PC-3 (cell line): ENCODE data around the gene PSPN. TPM values are rescaled to one million over a fixed set of nuclear protein-coding genes. Genes with fewer than 3 reads are reported as not detected.
"Not testable (repeated sequence)": the region's sequence is repeated elsewhere in the genome, so short reads cannot be mapped to it uniquely, and the experiment has no call there.

Experiments
- ATAC-seq: fragments of 200-7000 bp; cut with Tn5 transposase; 2 replicates; pipeline ENCODE4 v1.9.1; 2020; ENCODE audit warnings: mild to moderate bottlenecking, moderate library complexity
- BruUV-seq: library from RNA; stranded (reverse); fragments of 400-500 nt; replicated peaks from 2 replicates; lab custom pipeline; 2021; lab: Mats Ljungman, UMichigan
- CTCF ChIA-PET: fragments of 300-600 bp; sonication (Branson Sonifier 250); formaldehyde crosslinking; loops from one replicate; lab custom pipeline; 2022; ENCODE audit warnings: antibody characterized with exemption; lab: Charles Lee
- POLR2A ChIA-PET: fragments of 300-600 bp; sonication (Branson Sonifier 250); formaldehyde crosslinking; loops from one replicate; lab custom pipeline; 2022; ENCODE audit warnings: antibody characterized with exemption; ENCODE audit not compliant: unreplicated experiment; lab: Charles Lee
- DNase-seq: peaks from one replicate; pipeline ENCODE4 v3.0.0-alpha.2; 2015
- H2AFZ ChIP-seq: fragments of 300-600 bp; sonication (generic); 2 replicates; pipeline ENCODE4 v1.6.0; 2016; ENCODE audit warnings: antibody characterized with exemption, low read length
- H3F3A ChIP-seq: fragments of 300-600 bp; sonication (generic); one replicate; pipeline ENCODE4 v1.6.0; 2017; ENCODE audit warnings: antibody characterized with exemption, low read length, control low read depth, mild to moderate bottlenecking; ENCODE audit not compliant: unreplicated experiment
- H3K27ac ChIP-seq: fragments of 300-600 bp; sonication (generic); 2 replicates; pipeline ENCODE4 v1.5.1; 2016; ENCODE audit warnings: mild to moderate bottlenecking, low read length
- H3K27me3 ChIP-seq: fragments of 300-600 bp; sonication (generic); 2 replicates; pipeline ENCODE4 v1.6.1; 2016; ENCODE audit warnings: low read length, mixed read lengths
- H3K36me3 ChIP-seq: fragments of 300-600 bp; sonication (generic); 2 replicates; pipeline ENCODE4 v1.6.1; 2016; ENCODE audit warnings: low read depth, mixed run types, low read length, mixed read lengths
- H3K4me1 ChIP-seq: fragments of 300-600 bp; sonication (generic); 2 replicates; pipeline ENCODE4 v1.5.1; 2016; ENCODE audit warnings: low read length; ENCODE audit not compliant: insufficient read depth
- H3K4me2 ChIP-seq: fragments of 300-600 bp; sonication (generic); 2 replicates; pipeline ENCODE4 v1.6.0; 2016; ENCODE audit warnings: low read length
- H3K4me3 ChIP-seq: fragments of 300-600 bp; sonication (generic); 2 replicates; pipeline ENCODE4 v1.5.1; 2016; ENCODE audit warnings: mild to moderate bottlenecking, low read length, mixed read lengths
- H3K79me2 ChIP-seq: fragments of 300-600 bp; sonication (generic); 2 replicates; pipeline ENCODE4 v1.6.1; 2017; ENCODE audit warnings: low read length, mixed read lengths
- H3K9ac ChIP-seq: fragments of 300-600 bp; sonication (generic); 2 replicates; pipeline ENCODE4 v1.6.0; 2016; ENCODE audit warnings: mild to moderate bottlenecking, low read length
- H3K9me2 ChIP-seq: fragments of 300-600 bp; sonication (generic); replicated peaks from 2 replicates; pipeline ENCODE4 v1.6.1; 2016; ENCODE audit warnings: mixed run types, low read length, mixed read lengths
- H3K9me3 ChIP-seq: fragments of 300-600 bp; sonication (generic); 2 replicates; pipeline ENCODE4 v1.6.1; 2016; ENCODE audit warnings: low read length, mixed read lengths
- H4K20me1 ChIP-seq: fragments of 300-600 bp; sonication (generic); 2 replicates; pipeline ENCODE4 v1.6.1; 2016; ENCODE audit warnings: low read length, mixed read lengths
- CTCF ChIP-seq: fragments of 300-600 bp; sonication (generic); conservative IDR thresholded peaks from 2 replicates; pipeline ENCODE4 v1.5.1; 2017; ENCODE audit warnings: antibody characterized with exemption, low read depth, mild to moderate bottlenecking, low read length
- EZH2 ChIP-seq: fragments of 300-600 bp; sonication (generic); IDR thresholded peaks from one replicate; pipeline ENCODE4 v1.6.1; 2017; ENCODE audit warnings: antibody characterized with exemption, mild to moderate bottlenecking, low read length; ENCODE audit not compliant: unreplicated experiment
- EZH2phosphoT487 ChIP-seq: fragments of 300-600 bp; sonication (generic); IDR thresholded peaks from 2 replicates; pipeline ENCODE4 v1.6.1; 2018; ENCODE audit warnings: mild to moderate bottlenecking, antibody characterized with exemption, low read length, borderline replicate concordance
- intact Hi-C: fragments of 100-400 bp; cut with micrococcal nuclease; formaldehyde crosslinking; loops from 2 replicates; pipeline ENCODE4 v1.9.0; 2023
- total RNA-seq: library from RNA; depleted of rRNA; stranded (reverse); fragments of >200 nt; gene quantifications from 2 replicates; pipeline ENCODE4 v1.2.3, GENCODE V29; 2014

Gene PSPN
- total RNA-seq, 1 experiment from 2014 or later, result 3.1 TPM

GRCh38 chr19:6357174-6357573 lies 18.6 kb downstream of the PSPN start:
- Histone ChIP-seq H3K9ac (no peak overlapping the region), H3F3A (no peaks in the 10 kb centered on the region), H2AFZ (no peak overlapping the region), H3K4me1 (peaks cover 13% of the 10 kb centered on the region), H3K36me3 (no peaks in the 10 kb centered on the region), H3K4me2 (no peak overlapping the region), H3K9me2 (no peaks in the 10 kb centered on the region), H3K27ac (no peak overlapping the region), H3K79me2 (peaks cover 6% of the 10 kb centered on the region), H3K4me3 (no peak overlapping the region), H4K20me1 (no peaks in the 10 kb centered on the region), H3K9me3 (no peaks in the 10 kb centered on the region), H3K27me3 (no peaks in the 10 kb centered on the region)
- no TSS peak for BruUV-seq
- no peak for ATAC-seq
- no peak for DNase-seq
- intact Hi-C loops, result no loop called here
- POLR2A ChIA-PET, result no interaction called here
- TF ChIP-seq CTCF (no peak), EZH2phosphoT487 (no peak), EZH2 (no peak)
- CTCF ChIA-PET, result interaction anchor here (0.8 kb wide), 1 partner anchor 231 kb away, joined by 4 read pairs; no protein-coding TSS in a partner anchor

GRCh38 chr19:6355321-6356040 lies 20.3 kb downstream of the PSPN start:
- POLR2A ChIA-PET, H3K9me2 ChIP-seq: not testable (repeated sequence)

GRCh38 chr19:6354098-6354674 lies 21.5 kb downstream of the PSPN start:
- peak; percentile 61 for TF ChIP-seq CTCF
- no peak for TF ChIP-seq EZH2
- no peak overlapping the region for H2AFZ ChIP-seq
- no peaks in the 10 kb centered on the region for H3K79me2 ChIP-seq
- no peak overlapping the region for H3K27ac ChIP-seq
- H3K9ac ChIP-seq, result no peak overlapping the region
- POLR2A ChIA-PET, result no interaction called here
- no peaks in the 10 kb centered on the region for H3F3A ChIP-seq
- H3K9me3 ChIP-seq, result no peaks in the 10 kb centered on the region
- H3K4me3 ChIP-seq, result no peak overlapping the region
- no peak for ATAC-seq
- peak; percentile 36 for DNase-seq
- H3K27me3 ChIP-seq, result no peaks in the 10 kb centered on the region
- intact Hi-C loops, result loop anchor here (1.0 to 2.0 kb wide), 4 partner anchors 135 to 305 kb away; no protein-coding TSS in a partner anchor
- H3K4me1 ChIP-seq, result peaks cover 11% of the 10 kb centered on the region; the same call in 1 of the 2 replicates
- H3K36me3 ChIP-seq, result no peaks in the 10 kb centered on the region
- CTCF ChIA-PET, result interaction anchor here (0.5 to 1.1 kb wide), 8 partner anchors 29 to 436 kb away, joined by 3 to 7 read pairs (median 4); no protein-coding TSS in a partner anchor
- H3K9me2 ChIP-seq, result no peaks in the 10 kb centered on the region
- H4K20me1 ChIP-seq, result no peaks in the 10 kb centered on the region
- BruUV-seq, result no TSS peak
- no peak overlapping the region for H3K4me2 ChIP-seq

More at GRCh38 chr19:6355321-6356040, 20.3 kb downstream of the PSPN start:
- H3K79me2 ChIP-seq, H3K9ac ChIP-seq, ATAC-seq, H3F3A ChIP-seq, H3K36me3 ChIP-seq, H3K9me3 ChIP-seq, H2AFZ ChIP-seq, BruUV-seq, H3K4me2 ChIP-seq, CTCF ChIA-PET, H3K4me3 ChIP-seq, H3K27ac ChIP-seq, H4K20me1 ChIP-seq, H3K27me3 ChIP-seq, DNase-seq: not testable (repeated sequence)
- intact Hi-C loops, result loop anchor here (2.0 kb wide), 3 partner anchors 137 to 307 kb away; no protein-coding TSS in a partner anchor
- H3K4me1 ChIP-seq, result peaks cover 11% of the 10 kb centered on the region; the same call in 1 of the 2 replicates
